ENCODE data around the gene RUNX3.

RUNX3 gene

DNA sequence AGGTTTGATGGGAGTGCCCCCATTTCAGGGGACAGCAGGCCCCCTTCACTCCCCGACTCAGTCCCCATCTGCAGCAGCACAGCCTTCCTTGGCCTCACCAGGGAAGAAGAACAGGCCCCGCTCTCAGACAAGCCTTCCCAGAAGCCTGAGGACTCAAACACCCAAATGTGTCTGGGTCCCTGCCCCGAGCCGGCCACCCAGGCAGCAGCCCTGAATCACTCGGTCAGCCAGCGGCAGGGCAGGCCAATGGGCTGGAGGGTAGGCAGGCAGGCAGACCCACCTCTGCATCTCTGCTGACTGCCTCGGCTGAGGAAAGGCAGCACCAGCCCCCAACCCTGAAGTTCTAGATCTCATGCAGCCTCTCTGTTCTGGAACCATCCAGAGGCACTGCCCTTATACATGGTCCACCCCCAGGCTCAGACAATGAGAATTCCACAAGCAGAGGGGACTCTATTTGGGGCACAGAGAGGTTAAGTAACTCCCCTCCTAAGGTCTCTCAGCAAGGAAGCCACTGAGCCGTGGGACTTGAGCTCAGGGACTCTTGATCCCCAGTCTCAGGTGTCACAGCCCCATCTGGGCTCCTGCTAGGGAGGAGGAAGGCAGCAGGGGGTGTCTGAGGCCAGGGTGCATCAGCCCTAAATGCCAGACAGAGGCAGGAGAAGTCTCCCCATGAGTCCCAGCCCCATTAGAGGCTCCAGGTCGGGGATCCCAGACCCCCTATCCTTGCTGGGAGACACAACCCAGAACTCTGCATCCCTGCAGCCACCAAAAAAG is 33.2 kb upstream of the RUNX3 start:
- DNase-seq, result peak; percentile 54

DNA sequence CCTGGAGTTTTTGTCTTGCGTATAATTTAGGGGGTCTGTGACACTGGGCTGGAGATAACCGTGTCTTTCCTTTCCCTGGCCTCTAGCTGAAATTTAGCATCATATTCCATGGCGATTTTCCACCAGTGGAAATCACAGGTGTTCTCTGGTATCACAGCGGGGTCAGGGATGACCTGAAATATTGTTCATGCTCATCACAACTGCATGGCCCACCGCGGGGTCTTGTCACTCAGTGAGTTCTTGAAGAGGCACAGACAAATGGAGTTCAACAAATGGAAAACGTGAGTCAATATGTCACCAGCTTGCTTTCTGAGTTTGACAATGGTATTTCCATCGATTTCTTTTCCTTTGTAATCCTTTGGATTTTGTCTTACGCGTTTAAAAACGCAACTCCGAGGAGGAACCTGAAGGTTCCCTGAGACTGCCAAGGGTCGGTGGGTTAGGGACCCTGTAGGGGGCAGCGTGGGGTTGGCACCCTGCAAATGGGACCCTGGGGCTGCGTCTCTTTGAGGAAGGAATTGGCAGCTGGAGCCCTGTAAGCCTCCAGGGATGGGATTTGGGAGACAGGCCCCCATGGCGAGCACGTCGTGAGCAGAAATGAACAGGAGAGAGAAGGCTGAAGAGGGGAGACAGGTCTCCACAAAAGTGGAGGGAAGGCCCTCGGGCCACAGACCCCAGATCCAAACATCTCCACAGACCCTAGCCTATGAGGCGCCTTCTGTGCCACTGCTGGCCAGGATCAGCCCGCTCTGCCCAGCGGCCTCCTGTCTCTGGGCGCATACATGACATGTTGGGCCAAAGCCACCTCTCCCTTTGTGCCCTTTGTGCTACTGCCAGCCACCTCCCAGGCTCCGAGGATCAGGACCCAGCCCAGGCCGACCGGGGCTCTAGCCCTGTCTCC is 32.1 kb upstream of the RUNX3 start:
- DNase-seq, result no peak

- DNase-seq, result no peak
These were observed 31.3 kb upstream of the RUNX3 start for GRCh38 chr1:24961334-24961733.

- no peak for DNase-seq
These were observed 30.2 kb upstream of the RUNX3 start for GRCh38 chr1:24960071-24960801.

GRCh38 chr1:24959623-24959975 is 29.5 kb upstream of the RUNX3 start:
- DNase-seq, result no peak

GRCh38 chr1:24958766-24959622 is 28.9 kb upstream of the RUNX3 start:
- DNase-seq, result no peak

DNA sequence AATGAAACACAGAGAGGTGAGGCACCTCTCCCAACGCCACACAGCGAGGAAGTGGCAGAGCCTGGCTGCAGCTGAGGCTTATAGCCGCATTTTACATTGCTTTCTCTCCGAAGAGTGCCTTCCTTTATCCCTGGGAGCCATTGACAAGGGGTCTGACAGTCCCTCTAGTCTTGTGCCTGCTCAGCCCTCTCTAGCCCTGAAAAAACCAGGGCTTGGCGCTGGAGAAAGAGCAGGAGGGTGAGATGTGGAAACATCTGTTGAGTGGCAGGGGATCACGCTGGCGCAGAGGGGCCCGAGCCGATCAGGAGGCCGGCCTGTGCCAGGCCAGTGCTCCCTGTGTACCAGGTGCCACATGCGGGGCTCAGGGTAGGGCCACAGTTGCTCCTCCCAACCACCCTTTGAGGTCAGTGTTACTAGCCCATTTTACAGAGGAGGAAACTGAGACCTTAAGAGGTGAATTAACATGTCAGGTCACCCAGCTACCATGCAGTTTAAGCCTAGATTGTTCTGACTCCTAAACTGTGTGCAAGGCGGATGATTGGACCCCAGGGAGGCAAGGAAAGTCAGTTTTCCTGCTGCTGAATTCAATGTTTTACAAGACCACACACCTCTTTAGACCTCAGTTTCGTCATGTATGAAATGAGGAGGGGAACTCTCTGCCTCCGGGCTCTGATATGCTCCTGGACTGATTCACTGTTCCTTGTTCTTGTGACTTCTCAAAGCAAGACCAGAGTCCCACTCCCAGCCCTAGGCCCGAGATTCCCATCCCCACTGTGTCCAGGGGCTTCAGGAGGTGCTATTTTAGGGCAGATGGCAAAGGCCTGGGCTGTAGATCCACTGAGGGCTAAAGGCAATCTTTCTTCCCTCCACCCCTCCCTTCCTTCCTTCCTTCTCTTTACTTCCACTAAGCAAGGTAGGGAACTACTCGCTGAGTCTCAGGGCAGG is 28.0 kb upstream of the RUNX3 start:
- no peak for DNase-seq

DNA sequence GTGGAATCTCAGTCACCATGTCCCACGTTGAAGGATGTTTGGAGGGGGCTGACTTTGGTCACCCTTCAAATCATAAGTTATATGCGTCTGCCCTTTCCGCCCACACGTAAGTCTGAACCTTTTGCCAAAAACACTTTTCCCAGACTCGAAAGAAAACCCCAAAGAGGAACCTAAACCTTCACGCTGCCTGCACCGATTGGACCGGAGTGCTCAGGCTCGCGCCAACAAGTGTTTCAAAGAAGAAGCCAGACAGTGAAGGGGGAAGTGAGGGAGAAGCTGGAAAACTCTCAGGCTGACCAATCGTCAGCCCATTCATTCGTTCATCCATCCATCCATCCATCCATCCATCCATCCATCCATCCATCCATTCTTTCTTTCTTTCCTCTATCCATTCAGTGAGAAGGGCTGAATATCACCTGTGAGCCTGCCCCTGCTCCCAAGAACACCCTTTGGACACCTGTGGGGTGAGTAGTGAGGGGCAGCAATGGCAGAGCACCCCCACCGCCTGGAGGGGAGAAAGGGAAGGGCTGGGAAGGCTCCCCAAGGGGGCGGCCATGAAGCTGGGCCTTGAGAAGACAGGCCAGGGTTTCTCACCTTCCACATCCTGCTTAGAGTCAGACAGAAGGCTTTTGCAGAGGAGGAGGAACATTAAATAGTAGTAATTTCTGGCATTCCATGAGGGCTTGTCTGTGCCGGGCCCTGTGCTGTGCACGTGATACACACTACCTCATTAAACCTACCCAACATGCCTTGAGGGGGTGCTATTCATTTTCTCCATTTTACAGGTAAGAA is 27.1 kb upstream of the RUNX3 start:
- no peak for DNase-seq

DNA sequence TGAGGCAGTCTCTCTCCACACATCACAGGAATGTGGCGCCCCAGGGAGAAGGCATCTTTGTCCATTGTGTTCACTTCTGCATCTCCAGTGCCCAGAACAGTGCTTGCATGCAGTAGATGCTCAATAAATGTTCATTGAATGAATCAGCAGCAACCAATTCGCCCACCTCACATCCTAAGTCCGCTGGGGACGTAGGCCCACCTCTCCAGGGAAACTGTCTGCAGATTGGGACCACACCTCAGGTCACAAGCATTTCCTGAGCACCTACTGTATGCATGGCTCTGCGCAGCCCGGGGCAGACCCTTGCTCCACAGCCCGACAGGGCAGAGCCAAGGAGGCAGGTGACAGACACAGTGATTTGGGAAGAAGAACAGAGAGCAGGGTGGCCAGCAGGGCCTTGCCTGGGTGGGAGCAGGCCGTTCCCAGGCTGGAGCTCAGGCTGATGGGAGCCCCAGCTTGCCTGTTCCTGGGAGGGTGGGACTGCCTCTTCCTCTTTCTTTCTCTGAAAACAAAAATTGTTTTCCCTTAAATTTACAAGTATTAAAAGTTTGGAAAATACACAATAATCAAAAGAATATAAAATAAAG is 25.8 kb upstream of the RUNX3 start:
- DNase-seq, result no peak

DNA sequence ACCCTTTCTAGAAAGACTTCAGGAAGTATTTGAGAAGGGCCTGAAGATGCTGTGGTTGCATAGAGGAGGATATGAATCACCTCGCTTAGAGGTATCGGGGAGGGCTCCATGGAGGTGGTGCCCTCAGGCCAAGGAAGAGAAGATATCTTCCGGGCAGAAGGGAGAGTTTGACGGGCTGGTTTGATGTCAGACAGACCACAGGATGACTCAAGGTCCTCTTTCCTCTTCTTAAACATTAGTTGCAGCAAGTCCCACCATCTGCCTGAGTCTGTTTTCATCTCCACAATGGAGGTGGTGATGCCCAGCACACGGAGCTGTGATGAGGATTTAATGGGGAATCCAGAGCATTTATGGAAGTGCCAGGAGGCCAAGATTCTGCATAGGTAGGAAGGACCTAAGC is 25.1 kb upstream of the RUNX3 start:
- peak; percentile 71 for DNase-seq

DNA sequence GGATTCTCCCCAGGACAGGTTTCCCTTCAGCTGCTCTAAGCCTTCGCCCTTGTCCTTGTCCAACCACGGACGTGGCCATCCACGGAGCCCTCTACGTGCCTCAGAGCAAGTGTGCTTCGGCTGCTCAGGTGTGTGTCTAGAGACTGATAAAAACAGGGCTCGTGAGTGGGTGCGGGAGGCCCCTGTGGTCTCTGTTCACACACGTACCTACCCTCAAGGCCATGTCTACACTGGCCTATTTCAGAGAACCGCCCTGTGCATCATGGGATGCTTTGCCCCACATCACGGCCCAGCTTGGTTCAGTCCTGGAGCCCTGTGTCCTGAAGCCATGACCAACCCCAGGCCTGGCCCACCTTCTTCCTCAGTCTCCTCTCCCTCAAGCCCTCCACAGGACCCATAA is 24.6 kb upstream of the RUNX3 start:
- DNase-seq, result no peak

GRCh38 chr1:24954022-24954421 is 23.9 kb upstream of the RUNX3 start:
- DNase-seq, result no peak

DNA sequence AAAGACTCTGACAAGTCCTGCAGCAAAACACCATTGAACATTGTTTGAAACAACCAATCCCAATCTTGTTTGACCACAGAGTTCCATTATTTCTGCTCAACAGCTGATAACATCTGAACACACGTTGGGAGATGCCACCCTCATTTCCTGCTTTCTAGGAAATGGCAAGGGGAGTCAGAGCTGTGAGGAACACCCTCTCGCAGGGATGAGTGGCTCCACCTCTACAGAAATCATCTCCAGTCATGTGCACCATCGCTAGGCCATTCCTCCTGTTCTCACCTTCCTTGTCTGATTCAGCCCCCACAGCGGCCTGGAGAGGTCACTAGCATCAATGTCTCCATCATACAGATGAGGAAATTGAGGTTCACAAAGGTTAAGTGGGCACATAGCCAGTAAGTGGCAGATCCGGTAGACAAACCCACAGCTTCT is 22.4 kb upstream of the RUNX3 start:
- peak; percentile 69 for DNase-seq

- DNase-seq, result no peak
These were observed 21.8 kb upstream of the RUNX3 start for GRCh38 chr1:24951810-24952412.

DNA sequence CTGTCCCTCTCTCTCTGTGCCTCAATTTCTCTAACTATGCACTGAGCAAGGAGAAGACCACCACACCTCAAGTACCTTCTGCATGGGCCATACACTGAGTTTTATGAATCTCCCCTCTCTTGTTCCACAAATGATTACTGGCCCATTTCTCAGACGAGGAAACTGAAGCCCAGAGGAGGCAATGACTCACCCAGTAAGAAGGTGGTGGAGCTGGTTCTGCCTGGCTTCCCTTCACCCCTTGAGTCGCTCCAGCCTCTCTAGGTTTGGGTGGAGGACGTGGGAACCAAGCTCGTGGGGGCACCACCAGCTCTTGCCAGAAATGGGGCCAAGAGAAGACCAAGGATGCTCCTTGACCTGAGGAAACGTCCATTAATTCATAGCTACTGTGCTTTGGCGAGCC is 21.3 kb upstream of the RUNX3 start:
- no peak for DNase-seq

DNA sequence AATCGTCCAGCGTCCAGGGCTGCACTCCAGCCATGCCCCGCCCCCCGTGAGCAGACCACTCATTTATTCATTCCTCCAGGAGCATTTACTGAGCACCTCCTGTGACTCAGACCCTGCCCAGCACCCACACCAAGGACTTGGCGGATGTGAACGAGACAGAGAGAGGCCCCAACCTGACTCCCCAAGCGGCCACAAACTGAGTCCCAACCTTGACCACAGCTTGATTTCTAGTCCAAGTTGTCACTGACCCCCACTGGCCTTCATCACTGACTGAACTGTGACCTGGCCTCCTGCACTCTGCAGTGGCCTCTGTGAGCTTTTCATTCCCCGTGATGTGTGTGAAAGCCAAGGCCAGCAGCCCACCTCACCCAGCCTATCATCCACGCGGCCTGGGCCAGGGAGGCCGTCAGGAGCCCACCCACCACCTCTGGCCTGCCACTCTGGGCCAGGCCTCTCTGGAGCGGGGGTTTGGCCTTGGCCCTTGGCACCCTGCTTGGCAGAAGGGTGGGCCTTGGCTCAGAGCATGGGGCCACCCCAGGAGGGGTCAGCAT is 19.3 kb upstream of the RUNX3 start:
- DNase-seq, result no peak

GRCh38 chr1:24948079-24948827 is 18.2 kb upstream of the RUNX3 start:
- no peak for DNase-seq

DNA sequence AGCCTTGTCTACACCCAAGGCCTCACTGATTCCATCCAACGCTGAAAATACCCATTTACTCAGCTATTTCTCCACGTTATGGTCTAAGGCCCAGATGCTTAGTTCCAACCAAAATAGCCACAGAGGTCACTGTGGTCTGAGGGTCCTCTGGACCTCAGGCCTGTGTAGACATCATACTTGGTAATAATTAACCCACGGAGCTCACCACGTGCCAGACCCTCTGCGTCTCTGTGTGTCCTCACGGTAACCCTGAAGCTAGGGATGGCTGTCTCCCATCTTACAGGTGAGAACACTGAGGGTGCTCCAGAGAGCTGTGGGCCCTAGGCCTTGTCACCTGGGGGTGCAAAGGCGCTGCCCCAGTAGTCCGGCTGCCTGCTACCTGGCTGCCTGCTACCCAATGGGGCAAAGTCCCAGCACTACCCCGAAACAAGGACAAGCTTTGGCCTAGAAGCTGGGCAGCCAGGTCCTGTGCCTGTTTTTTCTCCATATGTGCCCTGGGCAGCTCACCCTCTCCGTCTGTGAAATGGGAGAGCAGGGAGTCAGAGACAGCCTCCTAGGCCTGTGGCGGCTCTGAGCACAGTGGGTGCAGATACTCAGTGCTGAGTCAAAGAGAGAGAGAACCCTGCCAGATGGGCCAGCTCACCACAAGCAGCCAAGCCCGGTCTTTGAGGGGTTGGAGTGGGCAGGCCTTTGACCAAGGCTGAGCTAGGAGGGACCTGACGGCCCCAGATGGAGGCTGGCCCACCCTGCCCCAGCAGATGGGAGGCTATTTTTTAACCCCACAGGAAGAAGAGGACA is 17.0 kb upstream of the RUNX3 start:
- DNase-seq, result no peak

Measured in CD4-positive, alpha-beta T cell treated with Interleukin-17A for 1 hour (primary cell).